ENCODE measurements around the gene TACC2.
"Not testable (repeated sequence)": the region's sequence is repeated elsewhere in the genome, so short reads cannot be mapped to it uniquely, and the experiment has no call there.

TACC2 gene

DNA sequence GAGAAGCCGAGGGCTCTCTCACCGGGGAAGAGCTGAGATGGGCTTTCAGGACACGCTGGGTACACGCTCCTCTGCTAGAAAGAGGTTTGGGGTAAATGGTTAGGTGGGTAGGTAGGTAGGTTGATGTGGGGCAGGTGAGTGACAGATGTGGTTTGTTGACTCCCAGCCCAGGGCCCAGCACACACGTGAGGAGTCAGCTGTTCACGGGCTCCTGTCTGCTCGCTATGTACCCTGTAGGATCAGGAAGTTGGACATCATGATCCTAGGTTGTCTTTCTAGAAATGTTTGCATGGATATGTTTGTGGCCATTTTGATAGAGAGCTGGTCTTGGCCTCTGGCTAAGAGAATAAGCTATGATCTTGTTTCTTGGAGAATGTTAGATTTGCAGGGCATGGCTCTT, 109.0 kb downstream of the TACC2 start:
- no peak for DNase-seq

DNA sequence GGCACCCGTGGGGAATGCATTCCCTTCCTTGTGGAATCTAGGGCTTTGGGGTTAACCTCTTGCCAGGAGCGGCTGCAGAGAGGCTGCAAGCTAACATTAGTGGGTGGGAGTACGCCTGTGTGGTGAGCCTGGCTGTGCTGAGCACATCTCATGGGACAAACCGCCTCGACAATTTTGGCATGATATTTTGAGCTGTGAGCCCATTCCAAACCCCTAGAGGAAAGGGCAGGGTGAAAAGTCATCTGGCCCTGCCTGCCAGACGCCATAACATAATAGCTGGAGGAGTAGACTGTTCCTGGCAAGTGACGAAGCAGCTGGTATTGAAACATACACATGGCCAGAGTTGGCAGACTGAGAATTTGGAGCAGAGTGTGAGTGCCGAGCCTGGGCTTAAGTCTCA, 110.0 kb downstream of the TACC2 start:
- no peak for DNase-seq

DNA sequence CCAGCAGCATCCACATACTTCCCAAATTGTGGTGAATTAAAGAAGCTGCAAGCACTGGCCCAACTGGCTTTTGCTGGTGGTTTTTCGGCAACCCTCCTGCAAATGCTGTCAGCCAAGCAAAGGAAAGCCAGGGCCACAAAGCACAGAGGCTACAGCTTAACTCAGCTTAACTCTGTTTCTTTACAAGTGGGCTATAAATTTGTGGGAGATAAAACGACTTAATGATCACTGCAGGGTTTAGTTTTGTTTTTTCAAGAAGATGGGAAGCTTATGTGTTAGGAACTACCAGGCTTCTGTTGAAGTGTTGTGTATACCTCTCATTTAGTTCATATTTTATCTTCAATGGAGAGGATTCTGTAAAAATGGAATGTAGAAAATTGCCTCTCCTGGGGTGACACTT, 110.6 kb downstream of the TACC2 start:
- DNase-seq = no peak

DNA sequence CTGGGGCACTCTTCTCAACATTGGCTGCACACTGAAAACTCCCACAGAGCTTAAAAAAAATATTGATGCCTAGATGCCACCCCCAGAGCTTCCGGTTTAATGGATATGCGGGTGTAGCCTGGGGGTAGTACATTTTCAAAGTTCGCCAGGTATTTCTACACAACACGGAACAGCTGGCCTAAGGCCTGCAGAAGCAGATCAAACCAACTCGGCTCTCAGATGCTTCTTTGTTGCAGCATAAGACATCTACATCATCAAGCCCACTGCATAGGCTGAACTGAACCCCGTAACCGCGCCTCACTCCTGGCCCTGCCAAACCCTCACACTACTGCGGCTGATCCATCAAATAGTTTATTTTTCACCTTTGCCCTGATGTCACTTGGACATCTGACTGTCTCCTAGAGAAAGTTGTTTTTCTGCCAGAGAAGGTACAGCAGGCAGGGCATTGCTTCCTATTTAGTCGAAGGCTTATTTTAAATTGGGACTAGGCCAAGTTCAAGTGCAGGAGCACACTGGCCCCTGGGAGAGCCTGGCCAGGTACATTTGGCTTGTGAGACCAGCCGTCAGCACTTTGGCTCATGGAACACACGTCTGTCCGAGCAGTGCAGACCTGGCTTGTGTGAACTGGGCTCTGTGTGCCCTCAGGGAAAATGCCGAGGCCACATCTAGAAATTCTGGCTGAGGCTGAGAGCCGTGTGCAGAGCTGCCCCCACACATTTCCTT, 113.3 kb downstream of the TACC2 start:
- no peak for DNase-seq

DNA sequence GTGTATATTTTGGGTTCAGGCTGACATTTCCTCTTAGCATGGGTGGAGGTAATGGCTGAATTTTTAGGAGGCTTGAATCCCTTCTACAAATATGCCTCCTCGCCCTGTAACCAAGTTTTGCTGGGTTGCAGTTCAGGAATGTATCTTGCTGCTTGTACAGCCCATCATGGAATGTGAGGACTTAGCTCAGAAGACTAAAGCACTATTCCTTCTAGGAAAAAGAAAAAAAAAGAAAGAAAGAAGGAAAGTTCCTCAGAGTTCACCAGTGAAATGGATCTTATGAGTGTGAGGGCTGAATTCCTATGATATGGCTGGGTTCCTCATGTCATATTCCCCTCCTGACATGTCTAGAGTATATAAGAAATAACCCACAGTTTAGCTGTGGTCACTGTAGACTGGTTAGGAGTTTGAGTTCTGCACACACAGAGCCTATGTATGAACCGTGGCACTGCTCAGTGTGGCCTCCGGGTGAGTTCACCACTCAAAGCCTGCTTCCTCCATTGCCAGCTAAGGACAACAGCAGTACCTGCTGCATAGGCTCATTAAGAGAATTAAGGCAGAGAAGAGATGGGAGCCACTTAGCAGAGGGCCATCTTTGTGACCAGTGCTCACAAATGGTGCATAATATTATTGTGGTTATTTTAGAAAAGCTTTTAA, 114.0 kb downstream of the TACC2 start:
- DNase-seq = no peak

DNA sequence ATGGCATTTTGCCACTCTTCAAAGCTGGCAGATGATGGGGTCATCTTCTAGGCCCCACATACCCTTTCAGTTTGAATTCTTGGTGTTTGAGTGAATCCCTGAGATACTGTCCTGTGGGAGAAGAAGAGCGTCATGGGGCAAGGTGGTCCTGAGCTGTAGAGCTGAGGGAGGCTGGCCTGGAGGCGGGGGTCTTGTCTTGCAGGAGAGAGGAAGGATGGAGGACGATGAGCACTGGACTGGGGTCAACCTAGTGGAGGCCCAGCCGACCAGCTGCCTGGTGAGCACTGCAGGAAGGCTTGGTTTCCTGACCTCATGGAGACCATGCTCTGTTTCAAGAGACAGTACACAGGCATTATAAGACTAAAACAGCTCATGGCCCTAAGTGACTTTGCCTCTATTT, 114.6 kb downstream of the TACC2 start:
- DNase-seq = no peak

DNA sequence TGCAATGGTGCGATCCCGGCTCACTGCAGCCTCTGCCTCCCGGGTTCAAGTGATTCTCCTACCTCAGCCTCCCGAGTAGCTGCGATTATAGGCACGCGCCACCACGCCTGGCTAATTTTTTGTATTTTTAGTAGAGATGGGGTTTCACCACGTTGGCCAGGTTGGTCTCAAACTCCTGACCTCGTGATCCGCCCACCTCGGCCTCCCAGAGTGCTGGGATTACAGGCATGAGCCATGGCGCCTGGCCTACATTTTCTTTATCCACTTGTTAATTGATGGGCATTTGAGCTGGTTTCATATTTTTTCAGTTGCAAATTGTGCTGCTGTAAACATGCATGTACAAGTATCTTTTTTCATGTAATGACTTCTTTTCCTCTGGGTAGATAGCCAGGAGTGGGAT, 119.8 kb downstream of the TACC2 start:
- DNase-seq = not testable (repeated sequence)

DNA sequence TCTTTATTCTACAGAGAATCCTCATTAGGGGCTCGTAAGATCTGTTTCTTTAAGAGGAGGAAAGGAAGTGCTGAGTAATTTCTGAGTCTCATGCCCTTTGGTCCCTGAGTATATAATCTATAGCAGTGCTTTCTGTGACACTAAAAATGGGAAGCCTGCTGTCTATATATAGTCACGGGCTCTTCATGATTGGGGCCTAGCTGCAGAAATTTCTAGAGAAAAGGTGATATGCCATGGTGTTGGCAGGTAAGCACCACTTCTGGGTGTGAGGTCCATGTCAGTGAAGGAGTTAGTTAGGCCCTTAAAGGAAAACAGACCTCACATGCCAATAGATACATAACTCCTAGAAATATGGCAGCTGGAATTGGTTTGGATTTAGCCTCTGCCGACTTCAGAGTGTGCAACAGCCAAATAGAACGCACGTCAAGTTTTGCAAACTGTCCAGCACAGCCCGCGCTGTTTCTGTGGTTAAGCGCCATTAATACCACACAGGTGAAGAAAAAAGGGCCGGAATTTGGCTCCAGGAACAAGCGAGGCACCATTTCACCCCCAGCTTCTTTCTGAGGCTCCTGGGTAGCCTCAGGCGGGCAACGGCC, 123.2 kb downstream of the TACC2 start:
- no peak for DNase-seq

DNA sequence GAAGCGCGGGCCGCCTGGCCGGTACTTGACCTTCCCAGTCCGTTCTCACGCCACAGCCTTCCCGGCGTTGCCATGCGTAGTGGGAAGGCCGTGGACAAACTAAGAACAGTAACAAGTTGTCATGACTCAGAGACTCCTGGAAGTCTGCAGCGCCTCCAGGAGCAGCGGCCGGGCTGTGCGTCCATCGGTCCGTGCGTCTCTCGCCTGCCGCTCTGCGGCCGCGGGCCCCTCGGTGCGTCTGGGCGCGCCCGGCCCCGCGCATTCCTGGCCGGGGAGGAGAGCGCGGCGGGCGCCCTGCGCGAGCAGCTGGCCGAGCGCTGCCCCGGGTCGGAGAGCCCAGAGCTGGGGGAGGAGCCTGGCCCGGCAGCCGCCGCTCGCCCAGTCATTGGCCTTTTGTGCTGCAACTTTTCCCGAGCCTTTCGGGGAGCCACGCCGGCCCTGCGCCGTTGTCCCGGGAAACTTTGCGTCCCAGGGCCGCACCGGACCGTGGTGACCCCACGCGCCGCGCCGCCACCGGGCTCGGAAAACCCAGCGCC, 123.7 kb downstream of the TACC2 start:
- peak; percentile 87 for DNase-seq

DNA sequence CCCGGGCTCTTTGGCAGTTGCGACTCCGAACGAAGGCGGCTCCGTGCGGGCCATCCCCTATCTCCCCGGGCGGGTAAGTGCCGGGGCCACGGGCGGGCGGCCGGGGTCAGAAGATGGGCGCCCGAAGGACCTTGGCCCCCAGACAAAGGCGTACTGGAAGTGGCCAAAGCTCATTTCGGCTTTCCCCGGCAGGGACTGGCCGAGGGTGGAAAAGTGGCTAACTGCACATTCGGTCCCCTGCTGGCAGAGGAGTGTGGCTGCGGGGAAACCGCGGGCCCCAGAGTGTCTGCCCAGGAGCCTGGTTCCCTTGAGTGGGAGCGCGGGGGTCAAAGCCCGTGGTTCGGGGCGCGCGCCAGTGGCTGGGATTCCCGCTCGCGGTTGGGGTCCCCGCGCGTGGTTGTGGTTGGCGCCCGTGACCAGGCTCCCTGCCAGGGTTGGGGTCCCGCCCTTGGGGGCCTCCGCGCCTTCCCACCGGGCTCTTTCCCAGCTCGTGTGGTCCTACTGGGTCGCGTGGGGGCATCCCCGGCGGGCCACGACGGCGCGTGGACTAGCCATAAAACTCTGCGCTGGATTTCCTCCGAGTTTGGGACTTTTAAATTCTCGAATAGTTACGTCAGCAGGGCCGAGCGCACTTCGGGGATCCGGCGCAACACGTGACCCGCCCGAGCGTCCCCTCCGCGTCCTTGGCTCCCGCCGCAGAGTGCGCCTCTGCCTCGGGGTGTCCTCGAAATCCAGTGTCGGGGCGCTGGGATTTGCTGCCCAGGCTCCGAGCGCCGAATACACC, 124.4 kb downstream of the TACC2 start:
- DNase-seq = peak; percentile 15

DNA sequence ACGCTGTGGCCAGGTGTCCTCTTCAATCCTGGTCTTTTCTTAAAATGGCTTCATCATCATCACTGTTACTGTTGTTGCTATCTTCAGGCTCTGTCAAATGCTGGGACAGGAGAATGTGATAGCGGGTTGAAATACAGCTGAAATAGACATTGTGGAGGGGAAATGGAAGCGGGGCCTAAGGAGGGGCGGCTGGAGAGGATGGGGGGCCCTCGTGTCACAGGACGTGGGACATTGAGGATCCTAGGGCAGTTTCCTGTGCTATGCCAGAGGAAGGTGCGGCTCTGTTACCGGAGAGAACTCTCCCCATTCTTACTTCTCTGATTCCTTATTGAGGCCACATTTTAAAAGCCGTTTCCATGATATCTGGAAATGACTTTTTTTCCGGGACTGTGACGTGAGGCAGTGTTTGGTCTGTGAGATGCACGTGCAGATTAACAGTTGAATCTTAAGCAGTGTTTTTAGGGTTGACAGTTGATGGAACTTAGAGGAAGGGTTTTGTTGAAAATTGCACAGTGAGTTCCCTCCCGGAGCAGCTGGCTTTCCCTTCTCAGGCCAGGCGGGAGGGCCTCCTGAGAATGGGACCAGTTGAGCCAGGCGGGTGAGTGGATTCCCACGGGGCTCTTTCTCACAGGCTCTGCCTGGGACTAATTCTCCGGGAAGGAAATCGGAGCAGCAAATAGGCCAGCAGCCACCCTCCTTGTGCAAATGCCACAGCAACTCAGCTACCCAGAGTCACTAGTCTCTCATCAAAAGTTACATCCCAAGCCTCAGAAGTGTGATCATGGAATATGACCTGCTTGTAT, 125.2 kb downstream of the TACC2 start:
- no peak for DNase-seq

DNA sequence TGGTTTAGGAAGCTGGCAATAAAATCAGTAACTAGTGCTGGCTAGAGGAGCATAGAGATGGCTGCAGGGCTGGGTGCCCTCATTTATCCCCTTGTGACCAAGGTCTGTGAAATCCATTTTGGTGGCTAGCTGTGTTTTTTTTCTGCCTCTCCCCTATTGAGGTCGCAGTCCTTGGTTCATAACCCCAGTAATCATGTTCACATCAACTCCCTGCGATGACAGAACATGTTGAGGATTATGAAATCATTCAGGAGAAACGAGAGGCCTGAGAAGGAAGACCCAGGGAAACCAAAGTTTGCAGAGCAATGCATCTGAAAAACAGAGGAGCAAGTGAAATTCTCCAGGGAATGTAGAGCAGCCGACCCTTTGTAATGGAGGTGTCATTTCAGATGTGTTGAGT, 126.9 kb downstream of the TACC2 start:
- DNase-seq = no peak

DNA sequence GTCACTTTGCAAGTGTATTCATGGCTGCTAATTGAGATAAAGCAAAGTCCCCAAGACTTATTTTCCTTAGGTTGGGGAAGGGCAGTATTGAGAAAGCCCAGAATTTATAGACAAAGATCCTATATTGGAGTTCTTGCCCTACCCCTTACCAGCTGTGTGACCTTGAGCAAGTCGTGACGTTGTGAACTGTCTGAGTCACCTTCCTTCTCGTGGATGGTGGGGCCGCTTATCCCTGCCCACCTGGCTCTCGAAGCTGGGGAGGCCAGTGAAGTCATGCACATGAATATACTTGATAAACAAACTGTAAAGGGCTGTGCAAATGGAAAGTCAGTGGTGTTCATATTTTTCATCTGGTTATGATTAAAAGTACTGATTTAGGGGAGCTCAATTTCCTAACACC, 127.4 kb downstream of the TACC2 start:
- DNase-seq = no peak

DNA sequence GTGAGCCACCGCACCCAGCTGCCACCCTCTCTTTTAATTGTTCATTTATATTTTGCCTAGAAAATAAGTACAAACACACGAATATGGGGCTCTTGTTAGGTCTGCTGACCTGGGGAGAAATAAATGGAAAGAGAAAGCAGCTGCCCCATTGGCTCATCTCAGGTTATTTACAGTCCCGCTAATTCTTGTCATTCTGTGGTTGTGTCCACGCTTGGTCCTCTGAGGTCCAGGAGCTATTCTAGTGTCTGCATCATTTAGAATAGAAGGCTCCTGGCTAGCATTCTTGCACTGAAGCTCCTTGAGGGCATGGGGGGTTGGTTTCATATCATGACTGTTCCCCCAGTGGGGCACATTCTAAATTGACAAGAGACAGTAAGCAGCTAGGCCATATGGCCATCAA, 128.5 kb downstream of the TACC2 start:
- no peak for DNase-seq

DNA sequence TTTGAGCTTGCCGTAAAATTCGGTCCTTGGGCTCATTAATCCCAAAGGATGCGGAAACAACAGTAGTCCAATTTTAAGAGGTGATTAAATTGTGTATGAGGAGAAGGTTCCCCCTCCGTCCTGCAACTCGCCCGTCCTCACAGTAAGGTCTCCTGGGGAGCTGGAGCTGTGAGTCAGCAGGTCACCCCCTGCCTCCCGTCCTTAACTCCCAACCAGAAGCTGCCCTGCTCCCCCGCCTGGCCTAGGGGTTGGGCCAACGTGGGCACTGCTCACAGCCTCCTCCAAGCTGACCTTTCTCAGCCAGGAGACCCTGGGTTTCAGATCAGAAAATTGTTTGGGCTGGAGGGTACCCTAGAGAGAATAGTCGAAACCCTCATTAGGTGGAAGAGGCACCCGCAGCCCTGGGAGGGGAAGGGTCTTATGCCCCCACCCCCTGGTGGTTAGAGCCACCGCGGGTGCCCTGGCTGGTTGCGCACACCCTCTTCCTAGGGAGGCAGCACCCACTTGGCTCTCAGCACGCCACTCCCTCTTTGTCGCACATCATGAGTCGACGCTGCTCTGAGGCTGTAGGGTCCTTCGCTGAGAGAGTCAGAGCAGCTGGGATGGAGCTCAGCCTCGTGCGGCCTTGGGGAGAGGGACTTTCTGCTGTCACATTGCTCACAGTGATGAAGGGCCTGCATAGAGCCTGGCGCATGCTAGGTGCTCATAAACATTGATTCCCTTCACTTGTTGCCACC, 131.2 kb downstream of the TACC2 start:
- no peak for DNase-seq

DNA sequence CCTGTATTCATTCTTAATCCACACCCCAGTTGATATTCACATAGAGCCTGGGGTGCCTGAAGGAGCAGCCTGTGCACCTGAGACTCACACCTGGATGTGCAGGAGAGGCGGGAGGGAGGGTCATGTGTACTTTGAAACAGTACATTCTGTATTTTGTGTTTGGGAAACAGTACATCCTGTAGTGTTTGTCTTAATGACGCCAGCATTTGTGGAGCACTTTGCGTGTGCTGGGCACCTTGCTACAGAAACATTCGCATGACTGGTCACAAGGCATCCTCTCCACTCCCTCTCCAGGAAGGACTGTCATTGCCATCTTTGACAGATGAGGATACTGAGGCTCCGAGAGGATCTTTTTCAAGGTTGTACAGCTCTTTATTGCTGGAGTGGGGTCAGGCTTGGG, 132.1 kb downstream of the TACC2 start:
- no peak for DNase-seq

DNA sequence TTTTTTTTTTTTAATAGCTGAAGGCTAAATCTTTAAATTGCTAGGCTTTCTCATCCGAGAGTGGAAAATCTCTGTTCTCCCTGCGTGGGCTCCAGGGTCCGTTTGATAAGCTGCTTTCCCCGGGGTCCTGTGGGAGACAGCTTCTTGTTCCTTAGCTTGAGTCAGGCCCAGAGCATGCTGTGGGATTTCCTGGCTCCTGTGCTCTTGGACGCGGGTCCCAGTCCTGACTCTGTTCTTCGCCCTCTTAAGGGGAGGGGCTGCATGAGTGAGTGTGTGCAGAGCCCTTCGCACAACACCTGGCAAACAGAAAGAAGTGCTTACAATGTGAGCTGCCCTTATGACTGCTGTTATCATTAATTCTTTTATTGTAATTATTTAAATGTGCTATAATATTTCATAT, 133.5 kb downstream of the TACC2 start:
- no peak for DNase-seq

DNA sequence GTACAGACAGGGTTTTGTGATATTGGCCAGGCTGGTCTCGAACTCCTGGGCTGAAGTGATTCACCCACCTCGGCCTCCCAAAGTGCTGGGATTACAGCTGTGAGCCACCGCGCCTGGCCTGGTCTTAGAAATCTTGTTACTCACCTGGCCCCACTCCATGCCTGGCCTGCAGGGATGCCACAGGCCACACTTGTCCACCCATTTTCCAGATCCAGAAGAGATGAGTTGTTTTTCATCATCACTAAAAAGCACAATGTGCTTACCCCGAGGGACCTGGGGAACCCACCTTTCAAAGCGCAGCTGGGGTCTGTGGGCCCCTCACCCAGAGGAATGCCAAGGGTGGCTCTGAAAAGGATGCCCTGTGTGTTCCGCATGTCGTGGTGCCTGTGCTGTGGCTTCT, 134.2 kb downstream of the TACC2 start:
- no peak for DNase-seq

DNA sequence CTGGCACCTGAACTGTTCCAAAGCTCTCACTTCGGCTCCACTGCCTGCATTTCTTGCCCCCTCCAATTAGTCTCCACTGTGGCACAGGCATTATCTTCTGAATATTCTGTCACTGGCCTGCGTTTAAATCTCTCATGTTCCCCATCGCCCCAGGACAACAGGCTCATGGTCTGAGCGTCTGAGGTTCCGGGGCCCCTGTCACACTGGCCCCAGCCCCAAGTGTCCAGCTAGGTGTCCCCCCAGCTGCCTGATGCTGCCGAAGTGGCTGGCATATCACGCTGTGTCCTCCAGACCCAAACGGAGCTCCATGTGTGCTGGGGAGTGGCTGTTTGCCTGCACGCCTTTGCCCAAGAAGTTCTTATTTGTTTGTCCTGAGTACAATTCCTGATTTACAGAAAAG, 135.4 kb downstream of the TACC2 start:
- no peak for DNase-seq

DNA sequence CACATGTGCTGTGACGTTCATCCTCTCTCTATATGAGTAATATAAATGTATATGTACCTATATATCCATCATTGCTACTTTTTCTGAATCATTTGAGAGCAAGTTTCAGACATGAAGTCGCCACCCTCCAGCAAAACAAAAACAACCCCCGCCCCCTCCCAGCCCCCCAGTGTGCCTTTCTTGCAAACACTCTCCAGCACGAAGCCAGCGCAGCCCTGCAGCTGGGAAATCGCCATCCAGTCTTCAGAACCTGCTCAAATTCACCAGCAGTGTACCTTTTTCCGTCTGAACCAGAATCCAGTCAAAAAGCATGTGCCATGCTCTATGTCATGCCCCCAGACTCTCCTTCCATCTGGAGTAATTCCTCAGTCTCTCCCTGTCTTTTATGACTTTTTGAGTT, 135.8 kb downstream of the TACC2 start:
- DNase-seq = no peak

DNA sequence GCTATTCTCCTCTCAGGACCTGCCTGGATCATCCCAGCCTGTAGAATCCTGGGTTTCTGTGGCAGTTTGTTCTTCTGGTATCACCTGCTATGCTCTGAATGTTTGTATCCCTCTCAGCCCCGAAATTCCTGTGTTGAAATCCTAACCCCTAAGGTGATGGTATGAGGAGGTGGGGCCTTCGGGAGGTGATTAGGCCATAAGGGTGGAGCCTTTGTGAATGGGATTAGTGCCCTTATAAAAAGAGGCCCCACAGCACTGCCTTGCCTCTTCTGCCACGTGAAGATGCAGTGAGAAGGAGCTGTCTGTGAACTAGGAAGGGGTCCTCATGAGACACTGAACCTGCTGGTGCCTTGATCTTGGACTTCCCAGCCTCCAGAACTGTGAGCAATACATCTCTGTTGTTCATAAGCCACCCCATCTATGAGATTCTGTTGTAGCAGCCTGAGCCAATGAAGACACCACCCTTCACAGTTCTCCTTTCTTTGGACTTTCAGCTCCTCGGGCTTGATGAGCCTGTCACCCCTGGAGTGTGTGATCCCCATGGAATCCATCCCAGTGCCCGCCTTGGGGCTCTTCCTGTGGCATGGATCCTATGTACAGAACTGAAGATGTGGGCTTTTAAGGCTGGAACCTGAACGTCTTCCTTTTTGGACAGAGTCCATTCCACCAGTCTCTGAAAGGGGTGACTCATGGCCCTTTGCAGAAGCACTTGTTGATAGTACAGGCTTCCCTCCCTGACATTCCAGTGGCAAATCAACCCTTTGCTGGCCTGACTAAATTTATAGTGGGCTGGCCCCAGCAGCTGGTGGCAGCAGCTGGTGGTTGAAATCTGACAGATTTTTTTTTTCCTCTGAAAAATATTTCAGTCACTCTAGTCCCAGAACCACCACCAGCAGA, 138.0 kb downstream of the TACC2 start:
- DNase-seq = peak; percentile 80
